GM04504 (cell line): Measurements from ENCODE around the gene TSHR.

ENCODE experiments used
- DNase-seq: peaks from one replicate; pipeline ENCODE4 v3.0.0-alpha.2; 2012; ENCODE audit warnings: low read depth

Gene TSHR

GRCh38 chr14:81177225-81177624, 221.8 kb downstream of the TSHR start:
- no peak for DNase-seq

DNA sequence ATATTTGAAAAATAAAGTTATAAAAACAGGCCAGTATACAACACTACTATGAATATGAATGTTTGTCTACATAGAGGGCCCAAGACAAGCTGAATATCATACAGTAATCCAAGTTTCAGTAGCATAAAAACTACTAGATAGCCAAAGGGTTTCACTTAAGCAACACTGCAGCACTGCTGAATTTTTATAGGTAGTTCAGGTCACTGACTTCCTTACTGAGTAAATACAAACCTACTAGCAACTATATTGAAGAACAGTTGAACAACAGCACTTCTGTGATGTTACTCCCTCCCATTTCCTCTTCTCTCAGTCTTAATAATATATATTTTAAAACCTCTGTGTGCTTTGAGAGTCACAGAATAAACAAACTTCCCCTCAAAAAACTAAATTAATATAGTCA, 222.6 kb downstream of the TSHR start:
- DNase-seq: no peak

DNA sequence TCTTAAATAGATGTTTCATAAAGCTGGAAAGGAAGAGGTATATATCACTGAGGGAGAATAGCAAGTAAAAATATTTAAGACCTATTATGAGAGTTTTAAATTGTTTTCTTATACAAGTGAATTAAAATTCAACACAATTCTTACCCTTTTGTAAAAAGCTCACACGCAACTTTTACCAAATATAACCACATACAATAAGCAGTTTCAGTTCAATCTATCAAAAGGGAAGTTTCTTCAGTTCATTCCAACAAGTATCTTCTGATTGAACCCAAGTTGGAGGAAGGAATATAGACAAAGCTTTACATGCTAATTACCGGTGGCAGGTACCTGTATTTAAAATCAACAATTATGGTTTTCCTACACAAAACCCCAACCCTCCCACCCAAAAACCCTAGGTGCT, 224.2 kb downstream of the TSHR start:
- no peak for DNase-seq

DNA sequence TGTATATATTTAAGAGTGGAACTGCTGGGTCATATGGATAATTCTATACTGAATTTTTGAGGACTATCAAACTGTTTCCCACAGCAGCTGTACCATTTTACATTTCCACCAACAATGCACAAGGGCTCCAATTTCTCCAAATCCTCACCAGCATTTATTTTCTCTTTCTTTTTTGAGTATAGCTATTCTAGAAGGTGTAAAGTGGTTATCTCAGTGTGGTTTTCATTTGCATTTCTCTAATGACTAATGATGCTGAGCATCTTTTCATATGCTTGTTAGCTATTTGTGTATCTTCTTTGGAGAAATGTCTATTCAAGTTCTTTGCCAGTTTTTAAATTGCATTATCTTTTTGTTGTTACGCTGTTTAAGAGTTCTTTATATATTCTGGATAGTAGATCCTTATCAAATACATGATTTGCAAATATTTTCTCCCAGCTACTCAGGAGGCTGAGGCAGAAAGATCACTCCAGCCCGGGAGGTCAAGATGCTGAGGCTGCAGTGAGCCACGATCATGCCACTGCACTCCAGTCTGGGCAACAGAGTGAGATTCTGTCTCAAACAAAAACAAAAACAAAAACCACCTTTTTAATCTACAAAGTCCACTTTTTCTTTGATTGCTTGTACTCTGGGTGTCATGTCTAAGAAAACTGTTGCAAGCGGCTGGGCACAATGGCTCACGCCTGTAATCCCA, 232.6 kb downstream of the TSHR start:
- no peak for DNase-seq

DNA sequence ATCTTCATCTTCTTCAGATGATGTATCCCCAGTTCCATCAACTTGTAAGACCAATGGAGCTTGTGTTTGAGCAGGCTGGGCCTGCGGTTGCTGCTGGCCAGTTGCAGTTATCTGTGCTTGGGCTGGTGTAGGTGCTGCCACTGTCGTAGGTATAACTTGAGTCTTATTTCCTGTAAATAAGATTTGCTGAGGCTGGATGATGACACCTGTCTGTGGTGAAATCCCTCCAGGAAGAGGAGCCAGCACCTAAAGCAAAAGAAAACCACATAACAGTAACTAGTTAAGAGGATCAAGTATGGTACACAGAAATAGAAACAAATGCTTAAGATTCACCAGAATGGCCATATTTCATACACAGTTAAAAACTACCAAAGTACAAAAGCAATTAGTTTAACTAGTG, 237.2 kb downstream of the TSHR start:
- no peak for DNase-seq

DNA sequence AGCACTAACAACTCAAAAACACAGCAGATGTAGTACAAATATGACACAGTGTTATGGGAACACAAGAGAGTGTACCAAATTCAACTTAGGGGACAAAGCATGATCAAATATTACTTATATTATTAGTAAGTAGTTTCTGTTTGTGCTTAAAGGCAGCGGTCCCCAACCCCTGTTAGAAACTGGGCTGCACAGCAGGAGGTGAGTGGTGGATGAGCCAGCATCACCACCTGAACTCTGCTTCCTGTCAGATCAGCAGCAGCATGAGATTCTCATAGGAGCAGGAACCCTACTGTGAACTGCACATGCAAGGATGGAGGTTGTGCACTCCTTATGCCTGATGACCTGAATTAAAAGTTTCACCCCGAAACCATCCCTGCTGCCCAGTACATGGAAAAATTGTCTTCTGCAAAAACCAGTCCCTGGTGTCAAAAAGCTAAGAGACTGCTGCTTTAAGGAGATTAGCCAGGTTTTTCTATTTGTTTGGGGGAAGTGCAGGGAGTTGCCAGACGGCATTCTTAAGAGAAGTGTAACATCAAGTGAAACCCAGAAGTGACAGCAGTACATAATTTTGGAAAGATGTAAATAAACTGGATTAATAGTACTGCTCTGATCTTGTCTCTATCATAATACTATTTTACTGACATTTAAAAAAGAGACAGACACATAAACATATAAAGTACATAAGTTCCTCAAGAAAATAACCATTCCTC, 238.7 kb downstream of the TSHR start:
- DNase-seq: no peak
